CD1c-positive myeloid dendritic cell (primary cell): ENCODE results near the gene MATN1.

ENCODE experiments used
- DNase-seq: peaks from one replicate; pipeline ENCODE4 v3.0.0-alpha.2; 2016; ENCODE audit errors: extremely low spot score

Gene MATN1

DNA sequence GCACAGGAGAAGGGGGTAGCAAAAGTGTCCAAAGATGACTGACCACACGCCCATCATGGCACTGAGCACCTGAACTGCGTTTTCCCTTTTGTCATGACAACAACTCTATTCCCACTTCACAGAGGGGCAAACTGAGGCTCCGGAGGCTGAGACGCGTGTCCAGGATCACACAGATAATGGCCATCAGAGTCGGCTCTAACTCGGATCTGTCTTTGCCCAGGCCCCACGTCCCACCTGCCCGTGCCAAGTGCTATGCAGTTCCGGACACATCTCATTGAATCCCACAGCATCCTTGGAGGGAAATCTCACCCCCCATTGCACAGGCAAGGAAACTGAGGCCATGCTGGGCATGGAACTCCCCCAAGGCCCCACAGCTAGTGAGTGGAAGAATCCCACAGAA is 62.1 kb downstream of the MATN1 start:
- no peak for DNase-seq
